HepG2 (cell line): Measurements from ENCODE around the gene IRF6. TPM values are rescaled to one million over a fixed set of nuclear protein-coding genes. Genes with fewer than 3 reads are reported as not detected.

Source experiments
- ATF6 ChIP-seq: sonication (generic); formaldehyde crosslinking; conservative IDR thresholded peaks from 2 replicates; pipeline ENCODE4 v1.4.0; 2020; ENCODE audit warnings: missing genetic modification reagents
- FOXA1 ChIP-seq, 2 experiments: fragments of 450-650 bp in 1 of 2; sonication (generic) in 1 of 2; formaldehyde crosslinking in 1 of 2; IDR thresholded peaks; 2 replicates each; pipeline versions ENCODE4 v1.4.0 to v1.6.1; 2016 to 2020; ENCODE audit warnings: missing genetic modification reagents in 1 of 2
- GATAD1 ChIP-seq: IDR thresholded peaks from 2 replicates; pipeline ENCODE4 v1.6.1; 2016; ENCODE audit warnings: missing genetic modification reagents, missing compliant biosample characterization
- GRHL1 ChIP-seq: sonication (generic); formaldehyde crosslinking; conservative IDR thresholded peaks from 2 replicates; pipeline ENCODE4 v1.8.0; 2022; ENCODE audit warnings: missing genetic modification reagents
- IRF9 ChIP-seq: sonication (generic); formaldehyde crosslinking; IDR thresholded peaks from 2 replicates; pipeline ENCODE4 v1.8.0; 2022; ENCODE audit warnings: missing genetic modification reagents, mild to moderate bottlenecking, borderline replicate concordance
- KDM1A ChIP-seq: IDR thresholded peaks from 2 replicates; pipeline ENCODE4 v1.6.1; 2016; ENCODE audit warnings: missing compliant biosample characterization
- KLF13 ChIP-seq: sonication (generic); formaldehyde crosslinking; IDR thresholded peaks from 2 replicates; pipeline ENCODE4 v1.4.0; 2020; ENCODE audit warnings: mild to moderate bottlenecking, missing genetic modification reagents
- MYC ChIP-seq: sonication (generic); formaldehyde crosslinking; IDR thresholded peaks from 2 replicates; pipeline ENCODE4 v1.9.0; 2021; ENCODE audit warnings: missing genetic modification reagents, borderline replicate concordance
- PHF21A ChIP-seq: sonication (generic); formaldehyde crosslinking; IDR thresholded peaks from 2 replicates; pipeline ENCODE4 v1.5.0; 2020; ENCODE audit warnings: mild to moderate bottlenecking, missing genetic modification reagents
- RAD51 ChIP-seq: fragments of 450-650 bp; IDR thresholded peaks from 2 replicates; pipeline ENCODE4 v1.6.1; 2016; ENCODE audit warnings: borderline replicate concordance
- SNAPC2 ChIP-seq: sonication (generic); formaldehyde crosslinking; IDR thresholded peaks from 2 replicates; pipeline ENCODE4 v1.8.1; 2022; ENCODE audit warnings: mild to moderate bottlenecking, missing genetic modification reagents
- SOX6 ChIP-seq, 2 experiments: fragments of 450-650 bp in 1 of 2; sonication (generic) in 1 of 2; formaldehyde crosslinking in 1 of 2; IDR thresholded peaks; 2 replicates each; pipeline versions ENCODE4 v1.4.0 to v1.6.1; 2017 to 2020; ENCODE audit warnings: antibody characterized with exemption in 1 of 2, mild to moderate bottlenecking in 1 of 2, missing genetic modification reagents in 1 of 2
- TBX3 ChIP-seq: fragments of 450-650 bp; IDR thresholded peaks from 2 replicates; pipeline ENCODE4 v1.6.1; 2017; ENCODE audit warnings: antibody characterized with exemption, mild to moderate bottlenecking, inconsistent platforms, borderline replicate concordance
- ZBTB34 ChIP-seq: sonication (generic); formaldehyde crosslinking; IDR thresholded peaks from 2 replicates; pipeline ENCODE4 v1.8.0; 2022; ENCODE audit warnings: mild to moderate bottlenecking, missing genetic modification reagents
- ZBTB39 ChIP-seq: sonication (generic); formaldehyde crosslinking; IDR thresholded peaks from 2 replicates; pipeline ENCODE4 v1.5.0; 2020; ENCODE audit warnings: missing genetic modification reagents
- ZEB1 ChIP-seq: IDR thresholded peaks from 2 replicates; pipeline ENCODE4 v1.6.1; 2012; ENCODE audit warnings: mild to moderate bottlenecking, low read depth, inconsistent platforms; ENCODE audit not compliant: insufficient replicate concordance
- ZNF12 ChIP-seq: sonication (generic); formaldehyde crosslinking; IDR thresholded peaks from 2 replicates; pipeline ENCODE4 v1.5.0; 2020; ENCODE audit warnings: missing genetic modification reagents
- ZNF564 ChIP-seq: sonication (generic); formaldehyde crosslinking; IDR thresholded peaks from 2 replicates; pipeline ENCODE4 v1.8.1; 2023; ENCODE audit warnings: mild to moderate bottlenecking, missing genetic modification reagents
- ZNF652 ChIP-seq: IDR thresholded peaks from 2 replicates; pipeline ENCODE4 v1.6.1; 2016; ENCODE audit warnings: low read depth, borderline replicate concordance
- ZNF703 ChIP-seq: sonication (generic); formaldehyde crosslinking; IDR thresholded peaks from 2 replicates; pipeline ENCODE4 v1.5.1; 2020; ENCODE audit warnings: missing genetic modification reagents, mild to moderate bottlenecking, moderate library complexity, borderline replicate concordance
- ZSCAN25 ChIP-seq: sonication (generic); formaldehyde crosslinking; IDR thresholded peaks from 2 replicates; pipeline ENCODE4 v1.8.0; 2022; ENCODE audit warnings: mild to moderate bottlenecking, missing genetic modification reagents
- polyA plus RNA-seq, 8 experiments: library from polyadenylated mRNA; depleted of rRNA in 3 of 8; stranded (reverse) in 7 of 8; unstranded in 1 of 8; fragments of >200 nt; fragmentation: Illumina TruSeq in 4 of 8; extraction: Trizol in 4 of 8; gene quantifications; 2 replicates each; pipeline versions ENCODE4 v1.2.1 to v1.2.3, GENCODE V29; 2011 to 2016; ENCODE audit warnings: low read depth in 4 of 8, missing spikeins in 1 of 8, mixed read lengths in 1 of 8; ENCODE audit not compliant: insufficient read depth in 1 of 8
- total RNA-seq, 5 experiments: library from RNA; depleted of rRNA; stranded (reverse); fragments of >200 nt; fragmentation: Illumina TruSeq; extraction: Trizol; gene quantifications; 2 replicates each; pipeline ENCODE4 v1.2.3, GENCODE V29; 2016; ENCODE audit warnings: low read depth in 1 of 5

IRF6 gene
- total and polyA plus RNA-seq, 2 of the 13 experiments (the other 11 are each of a cell fraction or from before 2014, with no cell fraction given), result 0.02 TPM; not detected in 1

GRCh38 chr1:209747580-209748262 is 58.2 kb downstream of the IRF6 start (continued):
- TF ChIP-seq GRHL1 (no peak), MYC (CRISPR knock-in tag) (peak; percentile 62; the same call in 1 of the 2 replicates), ZNF12 (CRISPR knock-in tag) (peak; percentile 90; the same call in 1 of the 2 replicates), SOX6 (IDR thresholded peaks at IDR 0.05) (no peak), SOX6 (CRISPR knock-in tag; IDR thresholded peaks at IDR 0.05) (peak; percentile 58), ZBTB39 (CRISPR knock-in tag) (no peak), ZSCAN25 (CRISPR knock-in tag) (no peak), ZNF564 (CRISPR knock-in tag) (no peak), ZEB1 (no peak), RAD51 (no peak), PHF21A (CRISPR knock-in tag) (0 out of 2 replicates have a peak, but pooled peaks have one; percentile 40), KDM1A (CRISPR knock-in tag) (no peak), GATAD1 (peak; percentile 52; the same call in 1 of the 2 replicates), KLF13 (CRISPR knock-in tag) (no peak), SNAPC2 (no peak), ATF6 (CRISPR knock-in tag) (no peak), TBX3 (no peak), ZNF652 (CRISPR knock-in tag) (no peak), ZNF703 (CRISPR knock-in tag) (no peak), ZBTB34 (CRISPR knock-in tag) (no peak; the same call in 1 of the 2 replicates), IRF9 (CRISPR knock-in tag) (peak; percentile 52; the same call in 1 of the 2 replicates), FOXA1 (IDR thresholded peaks at IDR 0.05) (no peak), FOXA1 (CRISPR knock-in tag; IDR thresholded peaks at IDR 0.05) (no peak)
